ENCODE results near the gene ZBTB38.

DNA sequence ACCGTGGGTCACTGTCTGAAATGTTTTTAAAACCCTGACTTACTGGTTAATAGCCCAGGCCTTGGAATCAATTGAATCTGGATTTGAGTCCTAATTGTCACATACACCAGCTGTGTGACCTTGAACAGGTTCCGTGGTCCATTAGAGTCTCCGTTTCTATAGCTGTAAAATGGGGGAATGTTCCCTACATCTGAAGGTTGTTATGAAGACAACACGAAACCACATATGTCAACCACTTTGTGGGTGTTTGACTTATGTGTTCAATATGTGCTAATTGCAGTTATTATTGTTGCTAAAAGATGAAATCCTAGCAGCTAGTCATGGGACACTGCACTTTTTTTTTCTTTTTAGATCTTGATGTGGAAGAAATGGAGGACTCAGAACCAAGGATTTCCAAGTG is 35.3 kb downstream of the ZBTB38 start:
- TF ChIP-seq, protein P1, sequence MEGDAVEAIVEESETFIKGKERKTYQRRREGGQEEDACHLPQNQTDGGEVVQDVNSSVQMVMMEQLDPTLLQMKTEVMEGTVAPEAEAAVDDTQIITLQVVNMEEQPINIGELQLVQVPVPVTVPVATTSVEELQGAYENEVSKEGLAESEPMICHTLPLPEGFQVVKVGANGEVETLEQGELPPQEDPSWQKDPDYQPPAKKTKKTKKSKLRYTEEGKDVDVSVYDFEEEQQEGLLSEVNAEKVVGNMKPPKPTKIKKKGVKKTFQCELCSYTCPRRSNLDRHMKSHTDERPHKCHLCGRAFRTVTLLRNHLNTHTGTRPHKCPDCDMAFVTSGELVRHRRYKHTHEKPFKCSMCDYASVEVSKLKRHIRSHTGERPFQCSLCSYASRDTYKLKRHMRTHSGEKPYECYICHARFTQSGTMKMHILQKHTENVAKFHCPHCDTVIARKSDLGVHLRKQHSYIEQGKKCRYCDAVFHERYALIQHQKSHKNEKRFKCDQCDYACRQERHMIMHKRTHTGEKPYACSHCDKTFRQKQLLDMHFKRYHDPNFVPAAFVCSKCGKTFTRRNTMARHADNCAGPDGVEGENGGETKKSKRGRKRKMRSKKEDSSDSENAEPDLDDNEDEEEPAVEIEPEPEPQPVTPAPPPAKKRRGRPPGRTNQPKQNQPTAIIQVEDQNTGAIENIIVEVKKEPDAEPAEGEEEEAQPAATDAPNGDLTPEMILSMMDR (IDR thresholded peaks at IDR 0.05) = no peak
- TF ChIP-seq ZFX (IDR thresholded peaks at IDR 0.05; ENCODE audit: borderline replicate concordance) = no peak

Measured in 22Rv1 (cell line).